Right ventricle myocardium superior (tissue), 1 donor: ENCODE measurements around the gene ADAMTSL3. TPM values are rescaled to one million over a fixed set of nuclear protein-coding genes. Genes with fewer than 3 reads are reported as not detected.
"Not testable (repeated sequence)": the region's sequence is repeated elsewhere in the genome, so short reads cannot be mapped to it uniquely, and the experiment has no call there.

Source experiments
- ATAC-seq: fragments of 200-7000 bp; cut with Tn5 transposase; one replicate; pipeline ENCODE4 v1.9.1; 2020; ENCODE audit warnings: mild to moderate bottlenecking; ENCODE audit not compliant: poor library complexity
- DNase-seq: peaks from one replicate; pipeline ENCODE4 v3.0.0-alpha.2; 2020
- intact Hi-C: fragments of 100-400 bp; cut with DNase I; formaldehyde crosslinking; loops from one replicate; pipeline ENCODE4 v1.11.2; 2022
- total RNA-seq: library from RNA; stranded (reverse); fragmentation: NEBNext Ultra II Directional; extraction: Animal tissue kit (Norgen Biotek cat#: 25700); gene quantifications from one replicate; pipeline ENCODE4 v1.2.1, GENCODE V29; 2021
- donor health status: DM: no; HTN: yes; CAD: no; lungs with severe emphysema.

Gene ADAMTSL3
- total RNA-seq, 1 donor from 2014 or later = 10.5 TPM

- intact Hi-C loops = no loop called here
- no peak for ATAC-seq
- no peak for DNase-seq
Observed at GRCh38 chr15:84057714-84058331, 403.9 kb downstream of the ADAMTSL3 start.

- intact Hi-C loops = not testable (repeated sequence)
Observed at GRCh38 chr15:84063674-84064073, 409.8 kb downstream of the ADAMTSL3 start.

GRCh38 chr15:84068674-84069073, 414.8 kb downstream of the ADAMTSL3 start:
- DNase-seq, intact Hi-C loops, ATAC-seq: not testable (repeated sequence)

More at GRCh38 chr15:84063674-84064073, 409.8 kb downstream of the ADAMTSL3 start:
- not testable (repeated sequence) for DNase-seq, ATAC-seq

GRCh38 chr15:84078038-84078437, 424.1 kb downstream of the ADAMTSL3 start:
- intact Hi-C loops, ATAC-seq, DNase-seq: not testable (repeated sequence)

GRCh38 chr15:84079325-84079884, 425.5 kb downstream of the ADAMTSL3 start:
- DNase-seq, intact Hi-C loops, ATAC-seq: not testable (repeated sequence)

- DNase-seq (peak; percentile 53), ATAC-seq (peak; percentile 56)
- intact Hi-C loops = no loop called here
Observed at GRCh38 chr15:84079885-84080777, 426.2 kb downstream of the ADAMTSL3 start.

- not testable (repeated sequence) for ATAC-seq, DNase-seq
Observed at GRCh38 chr15:84080778-84081084, 426.8 kb downstream of the ADAMTSL3 start.

GRCh38 chr15:84081391-84082168, 427.7 kb downstream of the ADAMTSL3 start:
- no peak for ATAC-seq
- intact Hi-C loops = no loop called here
- no peak for DNase-seq

More at GRCh38 chr15:84080778-84081084, 426.8 kb downstream of the ADAMTSL3 start:
- intact Hi-C loops = not testable (repeated sequence)

GRCh38 chr15:84082739-84083138, 428.8 kb downstream of the ADAMTSL3 start:
- no peak for ATAC-seq
- DNase-seq = no peak
- intact Hi-C loops = no loop called here

- ATAC-seq, intact Hi-C loops: not testable (repeated sequence)
Observed at GRCh38 chr15:84086071-84086470, 432.1 kb downstream of the ADAMTSL3 start.

More at GRCh38 chr15:84086071-84086470, 432.1 kb downstream of the ADAMTSL3 start:
- DNase-seq = not testable (repeated sequence)

Other genes starting within 250 kb of the ADAMTSL3 start
- not detected for gene SH3GL3, start 206.8 kb upstream of the ADAMTSL3 start, total RNA-seq